Loucy (cell line): ENCODE measurements around the gene ATP6V1G2.

Source experiments
- H2AFZ ChIP-seq: fragments of 200-600 bp; sonication (generic); 2 replicates; pipeline ENCODE4 v1.6.0; 2016; ENCODE audit warnings: antibody characterized with exemption, mild to moderate bottlenecking, low read length, moderate library complexity
- H3F3A ChIP-seq: fragments of 200-600 bp; 2 replicates; pipeline ENCODE4 v1.6.0; 2016; ENCODE audit warnings: antibody characterized with exemption, low read depth, mild to moderate bottlenecking
- H3K27me3 ChIP-seq: fragments of 200-600 bp; sonication (generic); 2 replicates; pipeline ENCODE4 v1.6.1; 2014; ENCODE audit warnings: low read length, mild to moderate bottlenecking; ENCODE audit not compliant: insufficient read depth, poor library complexity, severe bottlenecking
- H3K36me3 ChIP-seq: fragments of 200-600 bp; sonication (generic); 2 replicates; pipeline ENCODE4 v1.6.1; 2016; ENCODE audit warnings: low read length; ENCODE audit not compliant: insufficient read depth
- H3K4me1 ChIP-seq: fragments of 200-600 bp; sonication (generic); 2 replicates; pipeline ENCODE4 v1.5.1; 2014; ENCODE audit warnings: low read length, mild to moderate bottlenecking; ENCODE audit not compliant: insufficient read depth, poor library complexity, severe bottlenecking
- H3K4me2 ChIP-seq: fragments of 200-600 bp; sonication (generic); 2 replicates; pipeline ENCODE4 v1.6.0; 2014; ENCODE audit warnings: antibody characterized with exemption, low read length, low read depth, mild to moderate bottlenecking; ENCODE audit not compliant: poor library complexity, severe bottlenecking
- H3K4me3 ChIP-seq: fragments of 200-600 bp; sonication (generic); 2 replicates; pipeline ENCODE4 v1.5.1; 2014; ENCODE audit warnings: low read length, mild to moderate bottlenecking, mixed read lengths; ENCODE audit not compliant: poor library complexity, severe bottlenecking
- H3K79me2 ChIP-seq: fragments of 200-600 bp; sonication (generic); 2 replicates; pipeline ENCODE4 v1.6.1; 2014; ENCODE audit warnings: low read length; ENCODE audit not compliant: insufficient read depth
- H3K9ac ChIP-seq: fragments of 200-600 bp; sonication (generic); 2 replicates; pipeline ENCODE4 v1.6.0; 2014; ENCODE audit warnings: mild to moderate bottlenecking, low read depth, low read length, moderate library complexity; ENCODE audit not compliant: poor library complexity, severe bottlenecking
- H3K9me2 ChIP-seq: fragments of 200-600 bp; sonication (generic); replicated peaks from 2 replicates; pipeline ENCODE4 v1.6.1; 2016; ENCODE audit warnings: low read depth, low read length, mixed read lengths
- H3K9me3 ChIP-seq: fragments of 200-600 bp; sonication (generic); 2 replicates; pipeline ENCODE4 v1.6.1; 2014; ENCODE audit warnings: mild to moderate bottlenecking, antibody characterized with exemption, low read length, low read depth; ENCODE audit not compliant: insufficient read depth
- H4K20me1 ChIP-seq: fragments of 200-600 bp; sonication (generic); 2 replicates; pipeline ENCODE4 v1.6.0; 2014; ENCODE audit warnings: antibody characterized with exemption, low read length, mild to moderate bottlenecking; ENCODE audit not compliant: insufficient read depth, poor library complexity, severe bottlenecking
- CTCF ChIP-seq: fragments of 200-600 bp; sonication (generic); conservative IDR thresholded peaks from 2 replicates; pipeline ENCODE4 v1.5.1; 2014; ENCODE audit warnings: mild to moderate bottlenecking, antibody characterized with exemption, low read length
- EZH2phosphoT487 ChIP-seq: fragments of 200-600 bp; IDR thresholded peaks from 2 replicates; pipeline ENCODE4 v1.6.1; 2018; ENCODE audit warnings: antibody characterized with exemption, mild to moderate bottlenecking, moderate library complexity, borderline replicate concordance

Gene ATP6V1G2

DNA sequence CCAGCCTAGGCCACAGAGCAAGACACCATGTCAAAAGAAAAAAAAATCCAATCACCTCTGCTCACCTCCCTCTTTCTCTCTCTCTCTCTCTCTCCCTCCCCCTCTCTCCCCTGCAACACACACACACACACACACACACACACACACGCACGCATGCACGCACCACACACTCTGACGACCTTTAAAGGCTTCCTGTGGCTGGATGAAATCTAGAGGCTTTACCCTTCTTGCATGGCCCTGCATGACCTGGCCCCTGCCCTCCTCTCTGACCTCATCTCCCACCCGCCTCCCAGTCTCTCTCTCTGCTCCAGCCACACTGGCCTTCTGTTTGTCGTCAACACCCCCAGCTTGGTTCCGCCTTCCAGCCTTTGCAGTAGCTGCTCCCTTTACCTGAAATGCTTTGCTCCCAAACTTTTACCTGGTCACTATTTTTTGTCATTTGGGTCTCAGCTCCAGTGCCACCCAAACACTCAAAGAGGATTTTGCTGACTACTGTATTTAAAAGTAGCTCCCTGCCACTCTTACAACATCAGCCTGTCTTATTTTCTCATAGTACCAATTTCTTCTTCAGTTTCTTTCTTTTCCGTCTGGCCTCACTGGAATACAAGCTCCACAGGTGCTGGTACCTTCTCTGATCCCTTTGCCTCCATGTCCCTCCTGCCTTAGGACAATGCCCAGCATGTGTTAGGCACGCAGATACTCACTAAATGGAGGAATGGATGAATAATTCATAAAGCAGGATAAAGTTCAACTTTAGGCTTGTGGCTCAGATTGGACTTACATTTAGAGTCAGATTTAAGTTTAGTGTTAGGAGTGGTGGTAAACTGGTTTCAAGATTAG, 21.3 kb upstream of the ATP6V1G2 start:
- Histone ChIP-seq H3K79me2 (no peaks in the 10 kb centered on the region), H4K20me1 (no peaks in the 10 kb centered on the region), H3K4me1 (peaks cover 69% of the 10 kb centered on the region), H2AFZ (no peak overlapping the region), H3K9me2 (no peaks in the 10 kb centered on the region), H3K4me2 (peak overlapping the region; percentile 39), H3K27me3 (no peaks in the 10 kb centered on the region), H3K9ac (peak overlapping the region; percentile 6), H3K4me3 (no peak overlapping the region), H3K9me3 (no peaks in the 10 kb centered on the region), H3F3A (0 out of 2 replicates have a peak, but pooled peaks cover 3% of the 10 kb centered on the region), H3K36me3 (no peaks in the 10 kb centered on the region)
- TF ChIP-seq CTCF = no peak
- TF ChIP-seq EZH2phosphoT487 = no peak

GRCh38 chr6:31560697-31561058, 14.3 kb upstream of the ATP6V1G2 start:
- no peaks in the 10 kb centered on the region for H4K20me1 ChIP-seq
- peaks cover 29% of the 10 kb centered on the region; the same call in 1 of the 2 replicates for H3K79me2 ChIP-seq
- no peaks in the 10 kb centered on the region for H3K9me2 ChIP-seq
- no peaks in the 10 kb centered on the region for H3K27me3 ChIP-seq
- peak overlapping the region; percentile 69 for H3K9ac ChIP-seq
- H3K9me3 ChIP-seq = no peaks in the 10 kb centered on the region
- peak overlapping the region; percentile 60 for H3K4me3 ChIP-seq
- H3F3A ChIP-seq = peaks cover 15% of the 10 kb centered on the region
- peak overlapping the region; percentile 78 for H3K4me2 ChIP-seq
- no peak overlapping the region for H2AFZ ChIP-seq
- TF ChIP-seq EZH2phosphoT487 (no peak), CTCF (no peak)
- peaks cover 3% of the 10 kb centered on the region; the same call in 1 of the 2 replicates for H3K36me3 ChIP-seq
- H3K4me1 ChIP-seq = peaks cover 81% of the 10 kb centered on the region

GRCh38 chr6:31559958-31560696, 13.7 kb upstream of the ATP6V1G2 start:
- no peaks in the 10 kb centered on the region for H3K9me2 ChIP-seq
- peaks cover 15% of the 10 kb centered on the region for H3F3A ChIP-seq
- H2AFZ ChIP-seq = no peak overlapping the region
- no peaks in the 10 kb centered on the region for H4K20me1 ChIP-seq
- H3K9ac ChIP-seq = peak overlapping the region; percentile 69
- H3K79me2 ChIP-seq = peaks cover 29% of the 10 kb centered on the region; the same call in 1 of the 2 replicates
- H3K36me3 ChIP-seq = peaks cover 3% of the 10 kb centered on the region; the same call in 1 of the 2 replicates
- peak overlapping the region; percentile 60 for H3K4me3 ChIP-seq
- H3K4me2 ChIP-seq = peak overlapping the region; percentile 78
- H3K4me1 ChIP-seq = peaks cover 81% of the 10 kb centered on the region
- H3K9me3 ChIP-seq = no peaks in the 10 kb centered on the region
- 0 out of 2 replicates have a peak, but pooled peaks have one; percentile 12 for TF ChIP-seq EZH2phosphoT487
- no peak for TF ChIP-seq CTCF
- no peaks in the 10 kb centered on the region for H3K27me3 ChIP-seq
